NCI-H187 treated with DMSO at 0.1 percent for 48 hours (cell line): ENCODE results near the gene FAM124B.

Source experiments
- DNase-seq: peaks from one replicate; lab custom pipeline; 2025; lab: John Stamatoyannopoulos, UW

The FAM124B gene

GRCh38 chr2:224335991-224336390 lies 65.9 kb downstream of the FAM124B start:
- no peak for DNase-seq

GRCh38 chr2:224334726-224335125 lies 67.2 kb downstream of the FAM124B start:
- DNase-seq: no peak

- no peak for DNase-seq
Observed at GRCh38 chr2:224333726-224334482, 68.0 kb downstream of the FAM124B start.

GRCh38 chr2:224331698-224332097 lies 70.2 kb downstream of the FAM124B start:
- DNase-seq: no peak

GRCh38 chr2:224328798-224329197 lies 73.1 kb downstream of the FAM124B start:
- no peak for DNase-seq
